Activated CD8-positive, alpha-beta memory T cell treated with anti-CD3 and anti-CD28 coated beads, Interleukin-2, amount 50 U/mL, for 48 hours (primary cell): ENCODE data around the gene BCAS4.
"Not testable (repeated sequence)": the region's sequence is repeated elsewhere in the genome, so short reads cannot be mapped to it uniquely, and the experiment has no call there.

Experiments used
- DNase-seq: peaks from one replicate; pipeline ENCODE4 v3.0.0-alpha.2; 2020

The BCAS4 gene

DNA sequence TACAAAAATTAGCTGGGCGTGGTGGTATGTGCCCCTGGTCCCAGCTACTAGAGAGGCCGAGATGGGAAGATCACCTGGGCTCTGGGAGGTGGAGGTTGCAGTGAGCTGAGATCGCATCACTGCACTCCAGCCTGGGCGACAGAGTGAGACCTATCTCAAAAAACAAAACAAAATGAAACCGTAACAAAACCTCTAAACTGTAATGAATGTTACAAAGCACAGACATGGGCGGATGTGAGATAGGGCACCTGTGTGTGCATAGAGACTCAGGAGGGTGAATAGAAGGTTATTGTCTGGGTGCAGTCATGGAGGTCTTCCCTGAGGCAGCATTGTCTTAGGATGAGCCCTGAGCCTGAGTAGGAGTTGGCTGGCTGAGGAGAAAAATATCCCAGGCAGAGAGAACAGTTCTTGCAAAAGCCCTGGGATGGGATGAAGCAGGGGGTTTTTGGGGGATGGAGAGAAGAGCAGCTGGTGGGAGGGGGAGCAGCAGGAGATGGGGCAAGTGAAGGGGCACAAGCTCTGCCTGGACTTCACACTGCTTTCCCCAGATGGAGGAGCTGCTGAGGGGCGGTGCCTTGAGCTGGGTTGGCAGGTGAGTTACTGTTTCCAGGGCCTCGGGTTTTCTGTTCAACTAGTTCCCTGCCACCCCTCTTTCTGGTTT, 5.2 kb downstream of the BCAS4 start:
- no peak for DNase-seq

- DNase-seq, result not testable (repeated sequence)
Measured at GRCh38 chr20:50800986-50801746, 6.3 kb downstream of the BCAS4 start.

GRCh38 chr20:50801747-50802125, 6.9 kb downstream of the BCAS4 start:
- no peak for DNase-seq

GRCh38 chr20:50802289-50802688, 7.4 kb downstream of the BCAS4 start:
- no peak for DNase-seq

DNA sequence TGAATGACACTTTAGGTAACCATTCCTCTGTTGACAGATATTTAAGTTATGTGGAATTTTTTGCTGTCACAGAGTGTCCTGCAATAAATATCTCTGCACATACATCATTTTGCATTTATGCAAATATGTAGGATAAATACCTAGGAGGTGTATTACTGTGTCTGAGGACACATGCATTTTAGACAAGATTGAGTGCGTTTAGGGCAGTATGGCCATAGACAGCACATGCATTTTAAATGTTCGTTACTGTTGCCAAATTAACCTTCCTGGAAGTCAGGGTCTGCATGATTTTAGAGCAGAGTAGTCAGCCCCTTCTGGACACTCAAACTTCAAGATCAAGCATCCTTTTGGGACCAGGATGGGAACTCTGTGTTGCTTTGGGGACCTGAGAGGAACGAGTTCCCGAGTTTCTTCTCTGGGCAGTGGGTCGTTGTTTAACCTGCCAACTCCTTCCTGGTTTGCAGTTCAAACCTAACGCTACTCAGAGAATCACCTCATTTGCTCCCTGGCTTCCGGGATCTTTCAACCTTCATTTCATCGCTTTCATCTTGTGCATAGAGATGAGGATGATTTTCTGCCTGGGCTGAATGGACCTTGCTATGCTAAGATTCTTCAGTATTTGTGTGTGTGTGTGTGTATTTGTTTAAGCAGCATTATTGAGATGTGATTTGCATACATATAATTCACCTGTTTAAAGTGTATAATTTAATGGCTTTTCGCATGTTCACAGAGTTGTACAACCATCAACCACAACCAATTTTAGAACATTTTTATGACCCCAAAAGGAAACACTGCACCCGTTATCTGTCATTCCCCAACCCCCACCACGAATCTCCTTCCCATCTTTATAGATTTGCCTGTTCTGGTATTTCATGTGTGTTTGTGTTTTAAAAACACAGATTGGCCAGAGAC, 9.8 kb downstream of the BCAS4 start:
- DNase-seq, result no peak

DNA sequence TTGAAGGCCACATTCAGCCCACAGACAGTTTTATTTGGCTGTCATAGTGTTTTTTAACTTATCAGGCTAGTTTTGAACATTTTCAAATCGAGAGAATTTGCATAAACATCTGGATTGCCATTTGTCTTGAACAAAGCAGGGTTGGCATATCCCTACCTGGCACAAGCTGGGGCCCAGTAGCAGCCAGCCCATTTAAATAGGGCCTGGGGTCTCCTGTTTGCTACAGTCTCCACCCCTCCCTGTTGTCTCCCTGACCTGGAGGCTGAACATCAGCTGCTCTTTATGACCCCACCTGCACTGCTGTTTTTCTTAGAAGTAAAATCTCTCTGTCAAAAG, 10.5 kb downstream of the BCAS4 start:
- DNase-seq, result no peak

DNA sequence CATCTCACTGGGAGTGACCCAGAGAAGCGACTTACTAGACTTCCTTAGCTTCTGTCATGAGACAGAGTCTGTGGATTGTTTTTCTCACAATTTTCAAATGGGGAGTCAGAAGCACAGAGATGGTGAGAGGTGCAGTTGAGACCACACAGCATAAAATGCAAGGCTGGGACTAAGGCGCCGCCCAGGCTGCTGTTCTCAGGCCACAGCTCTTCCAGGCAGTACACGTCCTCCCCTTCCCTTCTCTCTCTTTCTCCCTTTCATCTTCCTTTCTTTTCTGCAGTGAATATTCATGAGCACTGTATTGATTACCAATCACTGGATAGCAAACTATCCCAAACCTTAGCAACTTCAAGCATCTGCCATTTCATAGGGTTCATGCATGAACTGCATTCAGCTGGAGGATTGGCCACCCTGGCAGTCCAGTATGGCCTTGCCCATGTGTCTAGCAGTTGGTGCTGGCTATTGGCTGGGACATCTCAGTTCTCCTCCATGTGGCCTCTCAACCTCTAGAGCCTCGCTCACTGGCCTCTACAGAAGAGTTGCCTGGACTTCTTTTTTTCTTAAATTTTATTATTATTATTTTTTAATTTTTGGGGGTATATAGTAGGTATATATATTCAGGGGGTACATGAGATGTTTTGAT, 11.4 kb downstream of the BCAS4 start:
- no peak for DNase-seq

GRCh38 chr20:50810063-50810462, 15.2 kb downstream of the BCAS4 start:
- no peak for DNase-seq

DNA sequence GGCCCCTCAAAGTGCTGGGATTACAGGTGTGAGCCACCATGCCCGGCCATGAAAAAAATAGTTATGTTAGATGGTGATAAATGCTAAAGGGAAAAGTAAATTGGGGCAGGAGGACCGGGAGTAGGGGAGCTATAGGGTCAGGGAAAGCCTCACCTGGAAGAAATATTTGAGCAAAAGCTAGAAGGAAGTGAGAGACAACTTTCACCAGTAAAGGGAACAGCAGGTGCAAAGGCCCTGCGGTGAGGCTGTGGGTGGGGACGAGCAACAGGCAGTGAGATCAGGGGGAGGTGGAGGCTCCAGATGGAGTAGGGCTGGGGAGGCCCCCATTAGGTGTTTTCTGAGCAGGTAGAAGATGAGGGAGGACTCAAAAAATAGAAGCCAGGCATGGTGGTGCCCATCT, 16.0 kb downstream of the BCAS4 start:
- DNase-seq, result no peak

- no peak for DNase-seq
Measured at GRCh38 chr20:50813101-50813643, 18.3 kb downstream of the BCAS4 start.

DNA sequence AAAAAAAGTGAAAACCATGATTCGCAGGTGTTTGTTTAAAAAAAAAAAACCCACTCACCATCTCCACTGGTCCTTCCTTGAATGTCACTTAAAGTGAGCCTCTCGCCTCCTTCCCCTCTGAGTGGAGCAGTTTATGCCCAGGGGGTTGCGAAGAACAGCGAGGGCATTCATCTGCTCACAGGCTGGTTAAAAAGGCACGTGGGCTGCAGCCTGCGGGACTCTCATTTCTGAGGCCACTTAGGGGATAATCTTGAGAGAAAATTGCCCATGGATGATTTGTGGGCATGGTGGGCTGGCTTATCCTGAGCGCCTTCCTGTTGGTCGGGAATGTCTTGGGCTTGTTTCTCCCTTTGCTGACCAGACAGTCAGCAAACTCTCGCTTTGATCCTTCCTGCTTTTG, 18.9 kb downstream of the BCAS4 start:
- no peak for DNase-seq

DNA sequence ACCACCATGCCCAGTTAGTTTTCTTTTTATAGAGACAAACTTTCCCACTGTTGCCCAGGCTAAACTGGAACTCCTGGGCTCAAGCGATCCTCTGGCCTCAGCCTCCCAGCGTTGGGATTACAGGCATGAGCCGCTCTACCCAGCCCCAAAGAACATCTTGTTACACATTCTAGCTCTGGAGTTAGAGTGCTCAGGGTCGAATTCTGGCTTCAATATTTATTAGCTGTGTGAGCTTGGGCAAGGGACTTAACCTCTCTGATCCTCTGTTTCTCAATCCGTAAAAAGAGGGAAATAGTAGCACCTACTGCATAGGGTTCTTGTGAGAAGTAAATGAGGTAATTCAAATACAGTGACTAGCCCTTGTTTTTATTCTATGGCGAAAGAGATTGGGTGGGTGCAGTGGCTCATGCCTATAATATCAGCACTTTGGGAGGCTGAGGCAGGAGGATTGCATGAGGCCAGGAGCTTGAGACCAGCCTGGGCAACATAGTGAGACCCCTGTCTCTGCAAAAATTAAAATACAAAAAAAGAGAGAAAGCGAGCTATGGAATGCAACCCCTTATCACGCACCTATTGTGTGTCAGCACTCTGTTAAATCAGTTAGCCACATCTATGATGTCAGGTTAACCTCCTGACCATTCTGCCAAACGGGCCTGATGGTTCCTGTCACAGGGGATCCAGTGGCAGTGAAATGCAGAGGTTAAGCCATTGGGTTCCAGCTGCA, 19.7 kb downstream of the BCAS4 start:
- DNase-seq, result no peak

DNA sequence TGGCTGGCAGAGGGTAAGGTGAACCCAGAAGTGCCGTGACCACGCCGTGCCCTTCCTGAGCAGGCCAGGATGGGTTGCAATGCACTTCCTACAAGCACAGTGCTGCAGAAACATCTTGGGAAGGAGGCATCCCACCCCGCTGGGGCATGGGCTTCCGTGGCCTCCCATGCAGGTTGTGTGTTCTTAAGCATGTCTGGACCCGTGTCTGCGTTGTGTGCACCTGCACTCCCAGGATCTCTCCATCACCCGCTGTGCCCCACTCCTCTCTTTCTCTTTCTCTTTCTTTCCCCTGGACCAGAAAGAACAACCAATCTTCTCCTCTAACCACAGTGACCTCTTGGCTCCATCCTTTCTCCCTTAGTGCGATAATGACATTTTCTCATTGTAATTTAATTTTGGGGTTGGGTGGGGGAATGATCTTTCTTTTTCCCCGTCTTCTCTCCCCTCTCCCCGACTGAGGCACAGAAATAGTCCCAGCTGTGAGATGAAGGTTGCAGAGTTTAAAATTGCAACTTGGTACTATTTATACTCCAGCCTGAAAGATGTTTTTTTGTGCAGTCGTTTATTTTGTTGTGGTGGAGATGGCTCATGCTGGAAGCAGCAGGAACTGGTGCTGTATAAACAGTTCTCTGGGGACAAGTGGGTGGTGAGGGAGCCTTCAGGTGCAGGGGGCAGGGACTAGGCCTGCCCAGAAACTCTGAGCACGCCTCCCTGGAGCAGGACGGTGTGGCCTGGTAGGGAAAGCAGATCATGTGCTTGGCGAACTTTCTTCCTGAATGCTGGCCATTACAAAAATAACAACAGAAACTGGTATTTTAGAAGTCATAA, 20.5 kb downstream of the BCAS4 start:
- no peak for DNase-seq

- no peak for DNase-seq
Measured at GRCh38 chr20:50817776-50818172, 22.9 kb downstream of the BCAS4 start.

DNA sequence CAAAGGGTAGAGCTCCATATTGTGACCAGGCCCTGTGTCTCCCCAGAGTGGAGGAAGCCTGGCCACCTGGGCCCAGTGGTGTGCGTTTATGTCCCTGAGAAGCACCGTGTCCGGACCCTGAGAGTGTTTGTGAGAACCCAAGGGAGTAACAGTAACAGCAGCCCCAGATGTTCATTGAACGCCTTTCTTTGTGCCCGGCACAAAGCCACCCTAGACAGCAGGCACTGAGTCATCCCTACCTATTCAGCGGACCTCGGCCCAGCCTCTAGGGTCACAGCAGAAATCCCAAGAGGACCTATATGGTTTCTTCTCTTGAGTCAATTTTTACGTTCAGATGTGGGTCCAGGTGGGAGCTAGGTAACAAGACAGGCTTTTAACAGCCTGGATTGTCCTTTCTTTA, 24.5 kb downstream of the BCAS4 start:
- DNase-seq, result no peak

DNA sequence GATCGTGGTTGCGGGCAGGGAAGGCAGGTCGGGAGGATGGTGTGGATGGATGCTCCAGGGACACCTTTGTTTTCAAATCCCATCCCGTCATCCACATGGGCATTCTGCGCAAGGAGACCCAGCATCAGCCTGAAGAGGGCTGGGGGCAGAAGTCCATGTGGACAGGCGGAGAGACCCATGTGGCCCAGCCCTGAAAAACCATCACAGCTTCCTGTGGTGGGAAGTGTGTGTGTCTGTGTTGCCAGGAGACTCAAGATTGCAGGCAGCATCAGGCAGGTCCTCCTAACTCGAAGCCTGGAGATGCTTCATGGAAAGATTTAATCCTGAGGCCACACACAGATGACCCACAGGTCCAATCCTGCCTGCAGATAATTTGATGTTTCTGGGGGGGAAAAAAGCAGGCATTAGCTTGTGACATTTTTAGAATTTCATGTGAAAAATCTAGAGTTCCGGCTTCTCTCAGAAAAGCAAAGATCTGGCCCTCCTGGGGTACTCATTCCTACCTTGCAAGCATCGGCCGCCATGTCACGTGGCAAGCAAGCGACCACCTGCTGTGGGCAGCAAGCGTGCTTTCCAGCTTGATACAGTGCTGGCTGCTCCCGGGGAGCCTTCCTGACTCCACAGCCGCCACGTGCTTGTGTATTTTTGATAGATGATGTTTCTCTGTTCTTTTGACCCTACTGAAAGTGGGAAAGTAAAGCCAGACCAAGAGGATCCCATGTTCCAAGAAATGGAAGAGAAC, 25.8 kb downstream of the BCAS4 start:
- DNase-seq, result no peak

DNA sequence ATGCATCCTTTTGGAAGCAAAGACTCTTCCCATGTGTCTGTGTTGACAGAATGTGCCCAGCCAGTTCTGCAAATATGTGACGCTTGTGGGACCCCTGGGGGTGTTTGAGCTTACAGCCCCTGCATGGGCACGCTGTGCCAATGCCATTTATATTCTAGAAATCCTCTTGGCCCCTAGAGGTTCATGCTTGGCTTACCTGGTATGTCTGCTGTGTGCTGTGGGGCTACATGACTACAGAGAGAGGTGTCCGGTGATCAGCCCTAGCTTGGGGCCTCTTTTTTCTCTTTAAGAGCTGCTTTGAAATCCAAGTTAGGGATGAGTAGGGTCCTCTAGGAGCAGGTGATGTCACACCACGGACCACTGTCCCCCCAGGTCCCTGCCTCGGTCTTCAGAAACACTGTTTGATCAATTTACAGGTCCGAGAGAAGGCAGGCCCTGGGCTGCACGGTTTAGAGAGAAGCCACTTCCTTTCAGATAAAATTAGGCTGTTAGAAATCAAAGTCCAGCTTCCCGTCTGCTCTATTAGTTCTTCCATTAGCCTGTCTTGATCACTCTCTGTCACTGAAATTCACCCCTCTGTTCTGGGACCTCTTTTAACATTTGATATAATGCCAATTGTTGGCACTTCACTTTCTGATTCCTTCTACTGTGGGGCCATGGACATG, 26.5 kb downstream of the BCAS4 start:
- no peak for DNase-seq

- DNase-seq, result no peak
Measured at GRCh38 chr20:50821994-50822393, 27.1 kb downstream of the BCAS4 start.

DNA sequence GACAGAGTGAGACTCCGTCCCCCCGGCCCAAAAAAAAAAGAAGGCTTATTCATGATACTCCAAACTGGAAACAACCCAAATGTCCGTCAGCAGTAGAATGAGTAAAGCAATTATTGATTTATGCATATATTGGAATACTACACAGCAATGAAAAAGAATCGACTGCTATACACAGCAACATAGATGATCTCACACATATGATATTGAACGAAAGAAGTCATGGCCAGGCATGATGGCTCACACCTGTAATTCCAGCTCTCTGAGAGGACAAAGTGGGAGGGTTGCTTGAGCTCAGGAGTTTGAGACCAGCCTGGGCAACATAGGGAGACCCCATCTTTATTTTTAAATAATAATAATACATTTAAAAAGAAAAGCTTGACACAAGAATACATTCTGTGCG, 28.5 kb downstream of the BCAS4 start:
- no peak for DNase-seq

- DNase-seq, result no peak
Measured at GRCh38 chr20:50824137-50824536, 29.3 kb downstream of the BCAS4 start.
